Stimulated activated naive CD8-positive, alpha-beta T cell treated with anti-CD3 and anti-CD28 coated beads, Interleukin-15, Interleukin-2, amounts not matched to agents 100 U/mL and 50 U/mL, for 24 hours (primary cell): ENCODE measurements around the gene CLASP1.
"Not testable (repeated sequence)": the region's sequence is repeated elsewhere in the genome, so short reads cannot be mapped to it uniquely, and the experiment has no call there.

Experiments
- ATAC-seq: fragments of 150-1000 bp; cut with Tn5 transposase; one replicate; pipeline ENCODE4 v1.10.0; 2021
- DNase-seq: peaks from one replicate; pipeline ENCODE4 v3.0.0; 2021

Gene CLASP1

GRCh38 chr2:121617042-121617599, 32.1 kb downstream of the CLASP1 start:
- ATAC-seq (peak; percentile 59), DNase-seq (no peak)

GRCh38 chr2:121613774-121614173, 35.5 kb downstream of the CLASP1 start:
- DNase-seq: no peak
- no peak for ATAC-seq

GRCh38 chr2:121613152-121613551, 36.1 kb downstream of the CLASP1 start:
- no peak for DNase-seq
- no peak for ATAC-seq

- no peak for ATAC-seq
- DNase-seq: no peak
Observed at GRCh38 chr2:121611730-121612705, 37.2 kb downstream of the CLASP1 start.

GRCh38 chr2:121611048-121611649, 38.1 kb downstream of the CLASP1 start:
- not testable (repeated sequence) for DNase-seq, ATAC-seq

- DNase-seq, ATAC-seq: not testable (repeated sequence)
Observed at GRCh38 chr2:121610487-121610874, 38.8 kb downstream of the CLASP1 start.

GRCh38 chr2:121608967-121609366, 40.3 kb downstream of the CLASP1 start:
- DNase-seq (no peak), ATAC-seq (no peak)

- DNase-seq (no peak), ATAC-seq (no peak)
Observed at GRCh38 chr2:121608367-121608766, 40.9 kb downstream of the CLASP1 start.

- ATAC-seq (no peak), DNase-seq (no peak)
Observed at GRCh38 chr2:121605820-121606733, 43.2 kb downstream of the CLASP1 start.

GRCh38 chr2:121603185-121603584, 46.1 kb downstream of the CLASP1 start:
- DNase-seq (no peak), ATAC-seq (no peak)

- DNase-seq (no peak), ATAC-seq (no peak)
Observed at GRCh38 chr2:121599963-121600651, 49.2 kb downstream of the CLASP1 start.

- DNase-seq: no peak
- no peak for ATAC-seq
Observed at GRCh38 chr2:121598087-121598486, 51.2 kb downstream of the CLASP1 start.

GRCh38 chr2:121596221-121597080, 52.8 kb downstream of the CLASP1 start:
- ATAC-seq (peak; percentile 85), DNase-seq (peak; percentile 30)

GRCh38 chr2:121595012-121595891, 54.0 kb downstream of the CLASP1 start:
- DNase-seq: no peak
- ATAC-seq: no peak

- DNase-seq (no peak), ATAC-seq (no peak)
Observed at GRCh38 chr2:121591199-121591598, 58.1 kb downstream of the CLASP1 start.

- ATAC-seq: no peak
- no peak for DNase-seq
Observed at GRCh38 chr2:121588357-121588756, 60.9 kb downstream of the CLASP1 start.

- DNase-seq (no peak), ATAC-seq (no peak)
Observed at GRCh38 chr2:121587131-121587530, 62.1 kb downstream of the CLASP1 start.

GRCh38 chr2:121584741-121585140, 64.5 kb downstream of the CLASP1 start:
- DNase-seq (no peak), ATAC-seq (no peak)

GRCh38 chr2:121583555-121583954, 65.7 kb downstream of the CLASP1 start:
- no peak for DNase-seq
- peak; percentile 40 for ATAC-seq
